Measurements from ENCODE around the gene LCORL.
A peak's percentile ranks its signal among the peaks of the same experiment; 100 is the strongest.

The LCORL gene

GRCh38 chr4:18021720-18022571 is at the start of gene LCORL:
Gene LCORL, minus strand, starts transcription at chr4:18021755. Its CDS starts 4 bp downstream, at chr4:18021751.
- TF ChIP-seq CTCF (IDR thresholded peaks at IDR 0.05; ENCODE audit: low read depth, low read length) = no peak
- H3K4me3 ChIP-seq (ENCODE audit: low read depth, low read length) = peak within 1 kb of the TSS; percentile 87

- no peak overlapping the region for H3K4me3 ChIP-seq (ENCODE audit: low read depth, low read length)
- no peak for TF ChIP-seq CTCF (IDR thresholded peaks at IDR 0.05; ENCODE audit: low read depth, low read length)
These were observed 48.3 kb upstream of the LCORL start for GRCh38 chr4:18069810-18070209.

- H3K4me3 ChIP-seq (ENCODE audit: low read depth, low read length) = no peak overlapping the region
- no peak for TF ChIP-seq CTCF (IDR thresholded peaks at IDR 0.05; ENCODE audit: low read depth, low read length)
These were observed 45.5 kb upstream of the LCORL start for GRCh38 chr4:18067031-18067430.

- no peak overlapping the region for H3K4me3 ChIP-seq (ENCODE audit: low read depth, low read length)
- no peak for TF ChIP-seq CTCF (IDR thresholded peaks at IDR 0.05; ENCODE audit: low read depth, low read length)
These were observed 41.5 kb upstream of the LCORL start for GRCh38 chr4:18063079-18063478.

GRCh38 chr4:18057821-18058533 is 36.4 kb upstream of the LCORL start:
- no peak for TF ChIP-seq CTCF (IDR thresholded peaks at IDR 0.05; ENCODE audit: low read depth, low read length)
- H3K4me3 ChIP-seq (ENCODE audit: low read depth, low read length) = no peak overlapping the region; the same call in 1 of the 2 replicates

- no peak overlapping the region for H3K4me3 ChIP-seq (ENCODE audit: low read depth, low read length)
- TF ChIP-seq CTCF (IDR thresholded peaks at IDR 0.05; ENCODE audit: low read depth, low read length) = no peak
These were observed 34.5 kb upstream of the LCORL start for GRCh38 chr4:18056030-18056429.

GRCh38 chr4:18052158-18052557 is 30.6 kb upstream of the LCORL start:
- TF ChIP-seq CTCF (IDR thresholded peaks at IDR 0.05; ENCODE audit: low read depth, low read length) = no peak
- no peak overlapping the region for H3K4me3 ChIP-seq (ENCODE audit: low read depth, low read length)
